IPS-18a (cell line): ENCODE measurements around the gene FGF21.
A peak's percentile ranks its signal among the peaks of the same experiment; 100 is the strongest.

Experiments used
- H3K27ac ChIP-seq: one replicate; pipeline ENCODE4 v1.5.1; 2013; ENCODE audit warnings: low read length
- H3K27me3 ChIP-seq: one replicate; pipeline ENCODE4 v1.6.1; 2013; ENCODE audit warnings: mild to moderate bottlenecking, low read length; ENCODE audit not compliant: control insufficient read depth, insufficient read depth
- H3K36me3 ChIP-seq: one replicate; pipeline ENCODE4 v1.6.1; 2013; ENCODE audit warnings: low read depth, low read length; ENCODE audit not compliant: control insufficient read depth
- H3K4me1 ChIP-seq: one replicate; pipeline ENCODE4 v1.6.1; 2013; ENCODE audit warnings: low read depth, low read length; ENCODE audit not compliant: control insufficient read depth
- H3K4me3 ChIP-seq: one replicate; pipeline ENCODE4 v1.5.1; 2013; ENCODE audit warnings: low read length
- H3K9ac ChIP-seq: one replicate; pipeline ENCODE4 v1.6.1; 2013; ENCODE audit warnings: mild to moderate bottlenecking, low read length, moderate library complexity
- H3K9me3 ChIP-seq: one replicate; pipeline ENCODE4 v1.6.1; 2013; ENCODE audit warnings: low read depth, low read length; ENCODE audit not compliant: control insufficient read depth

Gene FGF21

DNA sequence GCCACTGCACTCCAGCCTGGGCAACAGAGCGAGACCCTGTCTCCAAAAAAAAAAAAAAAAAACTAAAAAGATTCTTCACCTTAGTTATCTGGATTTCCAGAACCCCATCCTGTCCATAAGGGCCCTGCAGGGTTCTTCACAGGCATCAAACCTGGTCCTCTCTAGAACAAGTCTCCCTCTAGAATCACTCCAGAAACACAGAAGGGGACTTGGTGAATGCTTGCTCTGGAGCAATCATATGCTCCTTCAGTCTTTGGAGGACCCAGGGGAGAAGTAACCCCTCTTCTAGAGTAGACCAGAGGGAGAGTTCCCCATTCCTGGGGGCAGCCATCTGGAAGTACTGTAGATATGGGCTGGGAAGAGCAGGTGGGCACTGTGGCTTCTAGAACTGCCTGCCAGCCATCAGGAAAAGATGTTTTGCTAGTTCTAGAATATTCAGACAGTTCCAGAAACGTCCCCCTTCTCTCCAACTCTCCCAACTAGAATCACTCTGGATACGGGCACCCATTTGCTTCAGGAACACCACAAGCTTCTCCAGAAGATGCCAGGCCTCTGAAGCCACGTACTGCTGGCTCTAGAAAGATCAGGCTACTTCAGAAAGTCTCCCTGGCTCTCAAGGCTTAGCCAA lies 5.6 kb upstream of the FGF21 start:
- H3K36me3 ChIP-seq = peaks cover 18% of the 10 kb centered on the region
- no peaks in the 10 kb centered on the region for H3K9me3 ChIP-seq
- H3K4me3 ChIP-seq = no peak overlapping the region
- peaks cover 14% of the 10 kb centered on the region for H3K27me3 ChIP-seq
- H3K27ac ChIP-seq = no peak overlapping the region
- H3K9ac ChIP-seq = no peak overlapping the region
- H3K4me1 ChIP-seq = peaks cover 12% of the 10 kb centered on the region

GRCh38 chr19:48750351-48750750 lies 5.0 kb upstream of the FGF21 start:
- Histone ChIP-seq H3K4me3 (no peak overlapping the region), H3K27ac (no peak overlapping the region), H3K36me3 (peaks cover 18% of the 10 kb centered on the region), H3K9ac (no peak overlapping the region), H3K27me3 (peaks cover 14% of the 10 kb centered on the region), H3K9me3 (no peaks in the 10 kb centered on the region), H3K4me1 (peaks cover 14% of the 10 kb centered on the region)

GRCh38 chr19:48750771-48751504 lies 4.4 kb upstream of the FGF21 start:
- Histone ChIP-seq H3K27me3 (peaks cover 14% of the 10 kb centered on the region), H3K27ac (no peak overlapping the region), H3K36me3 (peaks cover 18% of the 10 kb centered on the region), H3K9ac (no peak overlapping the region), H3K4me1 (peaks cover 14% of the 10 kb centered on the region), H3K9me3 (no peaks in the 10 kb centered on the region), H3K4me3 (peak overlapping the region; percentile 97)

- peaks cover 14% of the 10 kb centered on the region for H3K27me3 ChIP-seq
- H3K9ac ChIP-seq = peak overlapping the region; percentile 74
- H3K4me1 ChIP-seq = peaks cover 10% of the 10 kb centered on the region
- peaks cover 18% of the 10 kb centered on the region for H3K36me3 ChIP-seq
- no peak overlapping the region for H3K27ac ChIP-seq
- H3K9me3 ChIP-seq = no peaks in the 10 kb centered on the region
- H3K4me3 ChIP-seq = peak overlapping the region; percentile 97
Measured at GRCh38 chr19:48751845-48752495, 3.4 kb upstream of the FGF21 start.

DNA sequence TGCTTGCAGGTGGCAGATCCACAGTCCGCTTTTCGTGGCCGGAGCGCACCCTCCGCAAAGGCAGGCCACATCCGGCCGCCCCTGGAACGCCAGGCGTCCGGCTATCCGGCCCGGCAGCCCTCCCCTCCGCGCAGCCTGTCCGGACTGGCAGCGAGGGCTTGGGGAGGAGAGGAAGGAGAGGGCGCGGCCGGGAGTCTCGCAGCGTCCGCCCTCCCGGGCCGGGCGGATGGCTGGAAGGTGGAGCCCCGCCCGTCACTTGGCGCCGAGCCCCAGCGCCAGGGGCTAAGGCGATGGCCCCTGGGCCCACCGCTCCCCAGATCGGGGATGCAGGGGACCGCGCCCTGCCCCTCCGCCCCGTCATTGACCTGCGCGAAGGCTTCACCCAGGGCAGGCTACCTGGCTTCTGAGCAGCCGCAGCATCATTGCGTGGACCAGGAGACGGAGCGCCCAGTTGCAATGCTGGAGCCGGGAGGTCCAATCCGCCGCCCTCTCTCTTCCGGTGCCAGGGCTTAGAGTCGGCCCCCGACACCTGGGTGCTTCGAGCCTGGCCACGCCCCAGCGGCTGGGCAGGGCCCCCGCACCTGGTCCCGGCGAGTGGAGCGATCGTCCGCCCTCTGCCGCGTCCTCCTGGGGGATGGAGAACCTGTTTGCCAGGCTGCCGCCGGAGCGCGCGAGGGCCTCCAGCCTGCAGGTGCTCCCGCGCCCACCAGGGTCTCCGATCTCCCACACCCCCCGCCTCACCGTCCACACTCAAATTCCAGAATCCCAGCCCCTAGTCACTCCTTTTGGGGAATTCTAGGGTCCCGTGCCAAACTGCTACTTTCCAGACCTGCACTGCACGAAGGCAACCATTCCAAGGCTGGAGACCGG lies 2.6 kb upstream of the FGF21 start, which contains the start of gene FUT1:
FUT1 (minus strand) TSS at position 146 of the 870 bp plus-strand sequence. CDS start 1,360 bp downstream, outside the sequence.
- H3K4me3 ChIP-seq = peak within 1 kb of the TSS; percentile 97
- peak within 1 kb of the TSS; percentile 74 for H3K9ac ChIP-seq
- no peak within 1 kb of the TSS for H3K27ac ChIP-seq
- peaks cover 14% of the 10 kb centered on the region for H3K27me3 ChIP-seq
- H3K9me3 ChIP-seq = no peaks in the 10 kb centered on the region
- H3K4me1 ChIP-seq = peaks cover 10% of the 10 kb centered on the region
- peaks cover 18% of the 10 kb centered on the region for H3K36me3 ChIP-seq

GRCh38 chr19:48755787-48756186 lies 463 bp downstream of the FGF21 start:
- H3K9ac ChIP-seq = peak overlapping the region; percentile 38
- H3K9me3 ChIP-seq = no peaks in the 10 kb centered on the region
- no peak overlapping the region for H3K4me3 ChIP-seq
- no peak overlapping the region for H3K27ac ChIP-seq
- H3K27me3 ChIP-seq = peaks cover 14% of the 10 kb centered on the region
- peaks cover 10% of the 10 kb centered on the region for H3K4me1 ChIP-seq
- no peaks in the 10 kb centered on the region for H3K36me3 ChIP-seq

DNA sequence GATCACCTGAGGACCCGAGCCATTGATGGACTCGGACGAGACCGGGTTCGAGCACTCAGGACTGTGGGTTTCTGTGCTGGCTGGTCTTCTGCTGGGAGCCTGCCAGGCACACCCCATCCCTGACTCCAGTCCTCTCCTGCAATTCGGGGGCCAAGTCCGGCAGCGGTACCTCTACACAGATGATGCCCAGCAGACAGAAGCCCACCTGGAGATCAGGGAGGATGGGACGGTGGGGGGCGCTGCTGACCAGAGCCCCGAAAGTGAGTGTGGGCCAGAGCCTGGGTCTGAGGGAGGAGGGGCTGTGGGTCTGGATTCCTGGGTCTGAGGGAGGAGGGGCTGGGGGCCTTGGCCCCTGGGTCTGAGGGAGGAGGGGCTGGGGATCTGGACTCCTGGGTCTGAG lies 888 bp downstream of the FGF21 start:
- Histone ChIP-seq H3K27ac (no peak overlapping the region), H3K4me1 (peaks cover 7% of the 10 kb centered on the region), H3K4me3 (no peak overlapping the region), H3K9me3 (no peaks in the 10 kb centered on the region), H3K36me3 (no peaks in the 10 kb centered on the region), H3K27me3 (peaks cover 14% of the 10 kb centered on the region), H3K9ac (no peak overlapping the region)

- H3K27ac ChIP-seq = no peak overlapping the region
Measured at GRCh38 chr19:48756686-48757085, 1.4 kb downstream of the FGF21 start.

DNA sequence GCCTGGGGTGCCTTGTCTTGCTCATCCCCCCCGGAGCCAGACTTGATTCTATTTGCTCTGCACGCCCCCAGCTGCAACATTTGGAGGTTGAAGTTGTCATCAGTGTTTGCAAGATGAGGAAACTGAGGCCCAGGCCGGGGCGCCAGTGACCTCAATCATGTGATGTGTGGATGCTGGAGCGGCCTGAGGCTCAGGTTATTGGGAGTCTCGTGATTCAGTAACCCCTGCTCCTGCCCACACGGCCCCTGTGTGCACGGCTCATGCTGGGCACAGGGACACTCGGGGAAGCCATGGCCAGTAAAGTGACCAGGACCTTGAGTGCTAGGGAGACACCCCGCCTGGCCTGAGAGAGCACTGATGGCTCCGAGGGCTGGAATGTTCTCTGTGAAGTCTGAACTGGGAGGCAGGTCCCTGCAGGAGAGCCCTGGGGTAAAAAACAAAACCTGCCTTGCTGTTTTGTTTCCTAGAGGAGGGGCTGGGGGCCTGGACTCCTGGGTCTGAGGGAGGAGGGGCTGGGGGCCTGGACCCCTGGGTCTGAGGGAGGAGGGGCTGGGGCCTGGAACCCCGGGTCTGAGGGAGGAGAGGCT lies 1.9 kb downstream of the FGF21 start:
- Histone ChIP-seq H3K36me3 (no peaks in the 10 kb centered on the region), H3K9me3 (no peaks in the 10 kb centered on the region), H3K27me3 (peaks cover 11% of the 10 kb centered on the region), H3K4me1 (peaks cover 5% of the 10 kb centered on the region), H3K27ac (no peak overlapping the region), H3K9ac (no peak overlapping the region), H3K4me3 (no peak overlapping the region)

More at GRCh38 chr19:48756686-48757085, 1.4 kb downstream of the FGF21 start:
- H3K27me3 ChIP-seq = peaks cover 14% of the 10 kb centered on the region
- H3K36me3 ChIP-seq = no peaks in the 10 kb centered on the region
- no peak overlapping the region for H3K9ac ChIP-seq
- no peaks in the 10 kb centered on the region for H3K9me3 ChIP-seq
- peaks cover 5% of the 10 kb centered on the region for H3K4me1 ChIP-seq
- no peak overlapping the region for H3K4me3 ChIP-seq

GRCh38 chr19:48757741-48758144 lies 2.4 kb downstream of the FGF21 start:
- H3K36me3 ChIP-seq = no peaks in the 10 kb centered on the region
- H3K9ac ChIP-seq = no peak overlapping the region
- no peaks in the 10 kb centered on the region for H3K9me3 ChIP-seq
- no peak overlapping the region for H3K27ac ChIP-seq
- H3K27me3 ChIP-seq = peaks cover 8% of the 10 kb centered on the region
- H3K4me3 ChIP-seq = no peak overlapping the region
- H3K4me1 ChIP-seq = peaks cover 5% of the 10 kb centered on the region
